ENCODE measurements around the gene TXNL4B.

GRCh38 chr16:72043058-72043457 lies 50.4 kb downstream of the TXNL4B start:
- no peak for TF ChIP-seq CTCF (conservative IDR thresholded peaks at IDR 0.05)
- TF ChIP-seq EZH2 (IDR thresholded peaks at IDR 0.05; ENCODE audit: low read depth) = no peak

Data from PC-9 (cell line).